Neural cell (in vitro differentiated cells): ENCODE measurements around the gene SPEF1. TPM values are rescaled to one million over a fixed set of nuclear protein-coding genes. Genes with fewer than 3 reads are reported as not detected.

Source experiments
- H2AFZ ChIP-seq: fragments of 200-600, 300-800 bp; sonication (generic), shearing (Covaris generic); 2 replicates; pipeline ENCODE4 v1.6.0; 2014; ENCODE audit warnings: low read depth, mild to moderate bottlenecking, antibody characterized with exemption, low read length, moderate library complexity
- H3F3A ChIP-seq: fragments of 200-600 bp; shearing (Covaris generic); 2 replicates; pipeline ENCODE4 v1.6.1; 2016; ENCODE audit warnings: mild to moderate bottlenecking, moderate library complexity, mixed read lengths, antibody characterized with exemption, low read length; ENCODE audit not compliant: insufficient read depth, poor library complexity, severe bottlenecking
- H3K27ac ChIP-seq: fragments of 200-600, 300-800 bp; sonication (generic), shearing (Covaris generic); 2 replicates; pipeline ENCODE4 v1.5.1; 2014; ENCODE audit warnings: mild to moderate bottlenecking, low read length, moderate library complexity
- H3K27me3 ChIP-seq: fragments of 300-800, 200-600 bp; sonication (generic), shearing (Covaris generic); 2 replicates; pipeline ENCODE4 v1.6.0; 2014; ENCODE audit warnings: mild to moderate bottlenecking, low read depth, low read length, moderate library complexity; ENCODE audit not compliant: insufficient read depth
- H3K36me3 ChIP-seq: fragments of 300-800, 200-600 bp; sonication (generic), shearing (Covaris generic); 2 replicates; pipeline ENCODE4 v1.5.1; 2014; ENCODE audit warnings: mild to moderate bottlenecking, antibody characterized with exemption, low read length, moderate library complexity; ENCODE audit not compliant: insufficient read depth
- H3K4me2 ChIP-seq: fragments of 300-800, 200-600 bp; sonication (generic), shearing (Covaris generic); 2 replicates; pipeline ENCODE4 v1.6.0; 2014; ENCODE audit warnings: mild to moderate bottlenecking, low read length
- H3K4me3 ChIP-seq: fragments of 300-800, 200-600 bp; sonication (generic), shearing (Covaris generic); 2 replicates; pipeline ENCODE4 v1.5.1; 2014; ENCODE audit warnings: mild to moderate bottlenecking, low read length, moderate library complexity
- H3K79me2 ChIP-seq: fragments of 200-600 bp; shearing (Covaris generic); replicated peaks from 2 replicates; pipeline ENCODE4 v1.6.0; 2014; ENCODE audit warnings: mild to moderate bottlenecking, low read length, moderate library complexity; ENCODE audit not compliant: insufficient read depth
- H3K9ac ChIP-seq: fragments of 300-800, 200-600 bp; sonication (generic), shearing (Covaris generic); 2 replicates; pipeline ENCODE4 v1.6.1; 2016; ENCODE audit warnings: mild to moderate bottlenecking, low read length, mixed read lengths
- H3K9me2 ChIP-seq: fragments of 200-600 bp; shearing (Covaris generic); 2 replicates; pipeline ENCODE4 v1.6.1; 2016; ENCODE audit warnings: mild to moderate bottlenecking, low read length, mixed read lengths; ENCODE audit not compliant: insufficient read depth
- H3K9me3 ChIP-seq: fragments of 200-600, 300-800 bp; sonication (generic), shearing (Covaris generic); 2 replicates; pipeline ENCODE4 v1.6.1; 2016; ENCODE audit warnings: mild to moderate bottlenecking, mixed run types, low read length, moderate library complexity, mixed read lengths
- H4K20me1 ChIP-seq: fragments of 200-600 bp; shearing (Covaris generic); 2 replicates; pipeline ENCODE4 v1.6.1; 2016; ENCODE audit warnings: mild to moderate bottlenecking, mixed run types; ENCODE audit not compliant: insufficient read depth
- CTCF ChIP-seq: fragments of 450-650 bp; IDR thresholded peaks from 2 replicates; pipeline ENCODE4 v1.5.1; 2014; ENCODE audit warnings: antibody characterized with exemption, mild to moderate bottlenecking, moderate library complexity; ENCODE audit not compliant: poor library complexity, severe bottlenecking
- EP300 ChIP-seq: fragments of 450-650 bp; conservative IDR thresholded peaks from 2 replicates; pipeline ENCODE4 v1.6.1; 2014; ENCODE audit warnings: antibody characterized with exemption, mild to moderate bottlenecking, moderate library complexity; ENCODE audit not compliant: poor library complexity, severe bottlenecking
- EZH2 ChIP-seq: fragments of 200-600, 300-800 bp; shearing (Covaris generic), sonication (generic); IDR thresholded peaks from 2 replicates; pipeline ENCODE4 v1.6.1; 2014; ENCODE audit warnings: antibody characterized with exemption, low read length, borderline replicate concordance, mild to moderate bottlenecking; ENCODE audit not compliant: insufficient read depth, poor library complexity, severe bottlenecking
- MXI1 ChIP-seq: fragments of 450-650 bp; conservative IDR thresholded peaks from 2 replicates; pipeline ENCODE4 v1.6.1; 2014; ENCODE audit warnings: antibody characterized with exemption, mild to moderate bottlenecking; ENCODE audit not compliant: poor library complexity, severe bottlenecking
- POLR2AphosphoS5 ChIP-seq: IDR thresholded peaks from 2 replicates; pipeline ENCODE4 v1.6.1; 2012
- RAD21 ChIP-seq: fragments of 450-650 bp; conservative IDR thresholded peaks from 2 replicates; pipeline ENCODE4 v1.6.1; 2014; ENCODE audit warnings: antibody characterized with exemption, mild to moderate bottlenecking, moderate library complexity
- REST ChIP-seq: IDR thresholded peaks from 2 replicates; pipeline ENCODE4 v1.6.1; 2012; ENCODE audit warnings: borderline replicate concordance
- SMC3 ChIP-seq: fragments of 450-650 bp; conservative IDR thresholded peaks from 2 replicates; pipeline ENCODE4 v1.6.1; 2014; ENCODE audit warnings: antibody characterized with exemption, mild to moderate bottlenecking, moderate library complexity; ENCODE audit not compliant: poor library complexity
- TAF1 ChIP-seq: IDR thresholded peaks from 2 replicates; pipeline ENCODE4 v1.6.1; 2012; ENCODE audit warnings: low read depth
- polyA plus RNA-seq: library from polyadenylated mRNA; depleted of rRNA; stranded (reverse); fragments of >200 nt; gene quantifications from 2 replicates; pipeline ENCODE4 v1.2.3, GENCODE V29; 2014

SPEF1 gene
- polyA plus RNA-seq, 1 donor from 2014 or later: 0.58 TPM

GRCh38 chr20:3783068-3783489 is 1.8 kb upstream of the SPEF1 start (continued):
- TF ChIP-seq CTCF (no peak), MXI1 (no peak), POLR2AphosphoS5 (no peak), EP300 (no peak)

DNA sequence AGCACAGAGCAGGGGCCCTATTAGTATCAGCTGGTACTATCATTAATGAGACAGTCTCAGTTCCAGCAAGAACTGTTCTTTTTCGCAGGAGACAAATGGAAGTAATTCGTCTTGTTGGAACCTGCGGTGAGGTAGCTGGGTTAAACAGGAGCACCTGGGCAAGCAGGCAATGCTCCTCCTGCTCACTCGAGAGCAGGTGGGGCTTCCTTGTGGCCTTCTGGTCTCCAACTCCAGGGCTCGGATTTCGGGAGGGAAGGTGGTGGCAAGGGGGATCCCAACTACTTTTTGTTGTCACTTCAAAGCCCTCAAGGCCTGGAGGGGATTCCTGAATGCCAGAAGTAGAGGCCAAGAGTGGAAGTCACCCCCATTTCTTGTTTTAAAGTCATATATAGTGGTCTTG is 1.3 kb upstream of the SPEF1 start:
- H2AFZ ChIP-seq: no peak overlapping the region
- peaks cover 10% of the 10 kb centered on the region for H3K79me2 ChIP-seq
- no peaks in the 10 kb centered on the region for H3F3A ChIP-seq
- no peak overlapping the region for H3K4me2 ChIP-seq
- no peaks in the 10 kb centered on the region for H3K9me2 ChIP-seq
- no peaks in the 10 kb centered on the region for H4K20me1 ChIP-seq
- no peak overlapping the region for H3K4me3 ChIP-seq
- H3K9me3 ChIP-seq: no peaks in the 10 kb centered on the region
- TF ChIP-seq TAF1: no peak
- H3K9ac ChIP-seq: no peak overlapping the region
- H3K27me3 ChIP-seq: peaks cover 16% of the 10 kb centered on the region
- no peak overlapping the region for H3K27ac ChIP-seq
- no peaks in the 10 kb centered on the region for H3K36me3 ChIP-seq

GRCh38 chr20:3778976-3779375 is 2.3 kb downstream of the SPEF1 start:
- no peaks in the 10 kb centered on the region for H3K36me3 ChIP-seq
- no peak overlapping the region for H3K9ac ChIP-seq
- H3K27me3 ChIP-seq: peaks cover 34% of the 10 kb centered on the region
- H3K9me3 ChIP-seq: no peaks in the 10 kb centered on the region
- no peaks in the 10 kb centered on the region for H3K9me2 ChIP-seq
- H3K4me3 ChIP-seq: no peak overlapping the region
- no peaks in the 10 kb centered on the region for H3K79me2 ChIP-seq
- no peak for TF ChIP-seq CTCF
- TF ChIP-seq TAF1: no peak
- no peak for TF ChIP-seq POLR2AphosphoS5
- TF ChIP-seq EP300: no peak
- TF ChIP-seq RAD21: no peak
- TF ChIP-seq MXI1: no peak
- TF ChIP-seq SMC3: no peak
- no peak for TF ChIP-seq EZH2
- no peak for TF ChIP-seq REST
- H3F3A ChIP-seq: no peaks in the 10 kb centered on the region
- H2AFZ ChIP-seq: no peak overlapping the region
- no peak overlapping the region for H3K4me2 ChIP-seq
- H4K20me1 ChIP-seq: no peaks in the 10 kb centered on the region
- H3K27ac ChIP-seq: no peak overlapping the region
